HepG2 (cell line): ENCODE data around the gene NDUFV1. TPM values are rescaled to one million over a fixed set of nuclear protein-coding genes. Genes with fewer than 3 reads are reported as not detected.

Experiments
- AKNA ChIP-seq: sonication (generic); formaldehyde crosslinking; IDR thresholded peaks from 2 replicates; pipeline ENCODE4 v1.4.0; 2020; ENCODE audit warnings: missing genetic modification reagents, borderline replicate concordance
- CBFB ChIP-seq: sonication (generic); formaldehyde crosslinking; IDR thresholded peaks from 2 replicates; pipeline ENCODE4 v1.4.0; 2020; ENCODE audit warnings: missing genetic modification reagents
- HNRNPLL ChIP-seq: fragments of 200-400 bp; formaldehyde crosslinking; IDR thresholded peaks from 2 replicates; pipeline ENCODE4 v1.6.1; 2017; ENCODE audit warnings: mild to moderate bottlenecking, low read depth, low read length; ENCODE audit not compliant: poor library complexity, severe bottlenecking
- IRF9 ChIP-seq: sonication (generic); formaldehyde crosslinking; IDR thresholded peaks from 2 replicates; pipeline ENCODE4 v1.8.0; 2022; ENCODE audit warnings: missing genetic modification reagents, mild to moderate bottlenecking, borderline replicate concordance
- MAX ChIP-seq: IDR thresholded peaks from 2 replicates; pipeline ENCODE4 v1.6.1; 2012; ENCODE audit warnings: inconsistent platforms
- RBFOX2 ChIP-seq: fragments of 200-400 bp; formaldehyde crosslinking; IDR thresholded peaks from 2 replicates; pipeline ENCODE4 v1.6.1; 2017; ENCODE audit warnings: low read depth, mild to moderate bottlenecking, low read length
- SMARCE1 ChIP-seq: fragments of 450-650 bp; IDR thresholded peaks from 2 replicates; pipeline ENCODE4 v1.6.1; 2017; ENCODE audit warnings: borderline replicate concordance
- SMC3 ChIP-seq: IDR thresholded peaks from 2 replicates; pipeline ENCODE4 v1.6.1; 2011; ENCODE audit warnings: low read length, improper control_type of control experiment
- SP4 ChIP-seq: sonication (generic); formaldehyde crosslinking; IDR thresholded peaks from 2 replicates; pipeline ENCODE4 v1.8.1; 2023; ENCODE audit warnings: mild to moderate bottlenecking, missing genetic modification reagents
- ZFP1 ChIP-seq: IDR thresholded peaks from 2 replicates; pipeline ENCODE4 v1.6.1; 2016
- ZNF44 ChIP-seq: sonication (generic); formaldehyde crosslinking; IDR thresholded peaks from 2 replicates; pipeline ENCODE4 v1.5.1; 2020; ENCODE audit warnings: mild to moderate bottlenecking, missing genetic modification reagents
- ZNF484 ChIP-seq: sonication (generic); formaldehyde crosslinking; IDR thresholded peaks from 2 replicates; pipeline ENCODE4 v1.5.1; 2020; ENCODE audit warnings: mild to moderate bottlenecking, low read depth, missing genetic modification reagents, borderline replicate concordance
- ZNF512 ChIP-seq: sonication (generic); formaldehyde crosslinking; IDR thresholded peaks from 2 replicates; pipeline ENCODE4 v1.4.0; 2020; ENCODE audit warnings: mild to moderate bottlenecking, missing genetic modification reagents
- ZNF782 ChIP-seq: sonication (generic); formaldehyde crosslinking; IDR thresholded peaks from 2 replicates; pipeline ENCODE4 v1.4.0; 2020; ENCODE audit warnings: missing genetic modification reagents, mild to moderate bottlenecking, borderline replicate concordance
- ZNF878 ChIP-seq: sonication (generic); formaldehyde crosslinking; IDR thresholded peaks from 2 replicates; pipeline ENCODE4 v1.8.1; 2023; ENCODE audit warnings: mild to moderate bottlenecking, missing genetic modification reagents, moderate library complexity
- polyA plus RNA-seq, 8 experiments: library from polyadenylated mRNA; depleted of rRNA in 3 of 8; stranded (reverse) in 7 of 8; unstranded in 1 of 8; fragments of >200 nt; fragmentation: Illumina TruSeq in 4 of 8; extraction: Trizol in 4 of 8; gene quantifications; 2 replicates each; pipeline versions ENCODE4 v1.2.1 to v1.2.3, GENCODE V29; 2011 to 2016; ENCODE audit warnings: low read depth in 4 of 8, missing spikeins in 1 of 8, mixed read lengths in 1 of 8; ENCODE audit not compliant: insufficient read depth in 1 of 8
- total RNA-seq, 5 experiments: library from RNA; depleted of rRNA; stranded (reverse); fragments of >200 nt; fragmentation: Illumina TruSeq; extraction: Trizol; gene quantifications; 2 replicates each; pipeline ENCODE4 v1.2.3, GENCODE V29; 2016; ENCODE audit warnings: low read depth in 1 of 5
- TF ChIP-seq, protein P1 (sequence below): sonication (generic); formaldehyde crosslinking; IDR thresholded peaks from 2 replicates; pipeline ENCODE4 v1.5.0; 2020; ENCODE audit warnings: mild to moderate bottlenecking, missing genetic modification reagents, moderate library complexity
- TF ChIP-seq, protein P2 (sequence below): sonication (generic); formaldehyde crosslinking; IDR thresholded peaks from 2 replicates; pipeline ENCODE4 v1.4.0; 2020; ENCODE audit warnings: missing genetic modification reagents

Gene NDUFV1
- total and polyA plus RNA-seq, 2 of the 13 experiments (the other 11 are each of a cell fraction or from before 2014, with no cell fraction given), result 88.9 to 137 TPM

GRCh38 chr11:67613960-67614715 is 7.4 kb downstream of the NDUFV1 start (continued):
- no peak for TF ChIP-seq AKNA
- TF ChIP-seq IRF9, result 0 out of 2 replicates have a peak, but pooled peaks have one; percentile 23
- TF ChIP-seq ZFP1 (CRISPR knock-in tag), result no peak
- no peak for TF ChIP-seq MAX
- TF ChIP-seq SMC3, result peak; percentile 32; the same call in 1 of the 2 replicates
- TF ChIP-seq, protein P1, sequence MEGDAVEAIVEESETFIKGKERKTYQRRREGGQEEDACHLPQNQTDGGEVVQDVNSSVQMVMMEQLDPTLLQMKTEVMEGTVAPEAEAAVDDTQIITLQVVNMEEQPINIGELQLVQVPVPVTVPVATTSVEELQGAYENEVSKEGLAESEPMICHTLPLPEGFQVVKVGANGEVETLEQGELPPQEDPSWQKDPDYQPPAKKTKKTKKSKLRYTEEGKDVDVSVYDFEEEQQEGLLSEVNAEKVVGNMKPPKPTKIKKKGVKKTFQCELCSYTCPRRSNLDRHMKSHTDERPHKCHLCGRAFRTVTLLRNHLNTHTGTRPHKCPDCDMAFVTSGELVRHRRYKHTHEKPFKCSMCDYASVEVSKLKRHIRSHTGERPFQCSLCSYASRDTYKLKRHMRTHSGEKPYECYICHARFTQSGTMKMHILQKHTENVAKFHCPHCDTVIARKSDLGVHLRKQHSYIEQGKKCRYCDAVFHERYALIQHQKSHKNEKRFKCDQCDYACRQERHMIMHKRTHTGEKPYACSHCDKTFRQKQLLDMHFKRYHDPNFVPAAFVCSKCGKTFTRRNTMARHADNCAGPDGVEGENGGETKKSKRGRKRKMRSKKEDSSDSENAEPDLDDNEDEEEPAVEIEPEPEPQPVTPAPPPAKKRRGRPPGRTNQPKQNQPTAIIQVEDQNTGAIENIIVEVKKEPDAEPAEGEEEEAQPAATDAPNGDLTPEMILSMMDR (CRISPR knock-in tag), result peak; percentile 80
- 0 out of 2 replicates have a peak, but pooled peaks have one; percentile 17 for TF ChIP-seq RBFOX2
- no peak for TF ChIP-seq ZNF512 (CRISPR knock-in tag)
- TF ChIP-seq ZNF484 (CRISPR knock-in tag), result no peak
- TF ChIP-seq CBFB (CRISPR knock-in tag), result no peak
- peak; percentile 39 for TF ChIP-seq HNRNPLL
- no peak for TF ChIP-seq SMARCE1
- no peak for TF ChIP-seq ZNF44 (CRISPR knock-in tag)
- 0 out of 2 replicates have a peak, but pooled peaks have one; percentile 20 for TF ChIP-seq SP4 (CRISPR knock-in tag)
- TF ChIP-seq ZNF878, result no peak
- 0 out of 2 replicates have a peak, but pooled peaks have one; percentile 18 for TF ChIP-seq ZNF782 (CRISPR knock-in tag)
- TF ChIP-seq, protein P2, sequence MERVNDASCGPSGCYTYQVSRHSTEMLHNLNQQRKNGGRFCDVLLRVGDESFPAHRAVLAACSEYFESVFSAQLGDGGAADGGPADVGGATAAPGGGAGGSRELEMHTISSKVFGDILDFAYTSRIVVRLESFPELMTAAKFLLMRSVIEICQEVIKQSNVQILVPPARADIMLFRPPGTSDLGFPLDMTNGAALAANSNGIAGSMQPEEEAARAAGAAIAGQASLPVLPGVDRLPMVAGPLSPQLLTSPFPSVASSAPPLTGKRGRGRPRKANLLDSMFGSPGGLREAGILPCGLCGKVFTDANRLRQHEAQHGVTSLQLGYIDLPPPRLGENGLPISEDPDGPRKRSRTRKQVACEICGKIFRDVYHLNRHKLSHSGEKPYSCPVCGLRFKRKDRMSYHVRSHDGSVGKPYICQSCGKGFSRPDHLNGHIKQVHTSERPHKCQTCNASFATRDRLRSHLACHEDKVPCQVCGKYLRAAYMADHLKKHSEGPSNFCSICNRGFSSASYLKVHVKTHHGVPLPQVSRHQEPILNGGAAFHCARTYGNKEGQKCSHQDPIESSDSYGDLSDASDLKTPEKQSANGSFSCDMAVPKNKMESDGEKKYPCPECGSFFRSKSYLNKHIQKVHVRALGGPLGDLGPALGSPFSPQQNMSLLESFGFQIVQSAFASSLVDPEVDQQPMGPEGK (CRISPR knock-in tag), result no peak; the same call in 1 of the 2 replicates
